Measurements from ENCODE around the gene KY.

- TF ChIP-seq, protein P1, sequence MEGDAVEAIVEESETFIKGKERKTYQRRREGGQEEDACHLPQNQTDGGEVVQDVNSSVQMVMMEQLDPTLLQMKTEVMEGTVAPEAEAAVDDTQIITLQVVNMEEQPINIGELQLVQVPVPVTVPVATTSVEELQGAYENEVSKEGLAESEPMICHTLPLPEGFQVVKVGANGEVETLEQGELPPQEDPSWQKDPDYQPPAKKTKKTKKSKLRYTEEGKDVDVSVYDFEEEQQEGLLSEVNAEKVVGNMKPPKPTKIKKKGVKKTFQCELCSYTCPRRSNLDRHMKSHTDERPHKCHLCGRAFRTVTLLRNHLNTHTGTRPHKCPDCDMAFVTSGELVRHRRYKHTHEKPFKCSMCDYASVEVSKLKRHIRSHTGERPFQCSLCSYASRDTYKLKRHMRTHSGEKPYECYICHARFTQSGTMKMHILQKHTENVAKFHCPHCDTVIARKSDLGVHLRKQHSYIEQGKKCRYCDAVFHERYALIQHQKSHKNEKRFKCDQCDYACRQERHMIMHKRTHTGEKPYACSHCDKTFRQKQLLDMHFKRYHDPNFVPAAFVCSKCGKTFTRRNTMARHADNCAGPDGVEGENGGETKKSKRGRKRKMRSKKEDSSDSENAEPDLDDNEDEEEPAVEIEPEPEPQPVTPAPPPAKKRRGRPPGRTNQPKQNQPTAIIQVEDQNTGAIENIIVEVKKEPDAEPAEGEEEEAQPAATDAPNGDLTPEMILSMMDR (IDR thresholded peaks at IDR 0.05; ENCODE audit: control extremely low read depth in 1 of 3, insufficient read depth in 1 of 3, low read depth in 1 of 3, low read length in 3 of 3), result no peak
- TF ChIP-seq POLR2AphosphoS5 (IDR thresholded peaks at IDR 0.05; ENCODE audit: low read depth, low read length), result no peak
These were observed 10.4 kb downstream of the KY start for GRCh38 chr3:134640378-134640777.

Measured in H1 (cell line).